GM19099 (cell line): ENCODE measurements around the gene PTCHD4.

Source experiments
- POLR2A ChIP-seq: IDR thresholded peaks from 3 replicates; pipeline ENCODE4 v1.6.1; 2011; ENCODE audit warnings: low read depth; ENCODE audit not compliant: insufficient read length; ENCODE audit errors: extremely low read depth

The PTCHD4 gene

DNA sequence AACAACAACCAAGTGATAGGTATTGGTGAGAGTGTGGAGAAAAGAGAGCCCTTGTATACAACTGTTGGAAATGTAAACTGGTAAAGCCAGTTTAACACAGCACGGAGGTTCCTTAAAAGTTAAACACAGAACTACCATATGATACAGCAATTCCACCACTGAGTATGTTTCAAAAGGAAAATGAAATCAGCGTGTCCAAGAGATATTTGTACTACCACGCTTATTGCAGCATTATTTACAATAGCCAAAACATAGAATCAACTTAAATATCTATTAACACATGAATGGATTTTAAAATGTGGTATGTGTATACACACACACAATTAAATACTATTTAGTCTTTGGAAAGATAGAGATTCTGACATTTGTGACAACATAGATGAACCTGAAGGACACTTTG is 1.1 kb downstream of the PTCHD4 start:
- TF ChIP-seq POLR2A = no peak

DNA sequence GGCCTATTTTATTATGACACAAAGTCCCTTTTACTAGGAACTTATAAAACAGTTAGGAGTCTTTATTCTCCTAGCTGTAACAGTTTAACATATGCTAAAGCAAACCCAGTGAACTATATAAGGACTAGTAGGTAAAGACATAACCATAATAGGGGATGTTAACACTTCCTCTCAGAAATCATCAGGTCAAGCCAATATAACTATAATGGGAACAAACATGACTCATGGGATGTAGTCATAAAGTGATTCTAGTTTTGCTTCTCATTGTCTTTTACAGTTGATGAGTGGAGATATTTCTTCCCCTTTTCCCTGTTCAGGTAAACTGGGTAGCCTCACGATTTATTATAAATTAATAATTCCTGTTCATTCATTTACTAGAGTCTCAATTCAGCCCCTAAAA is 9.7 kb downstream of the PTCHD4 start:
- no peak for TF ChIP-seq POLR2A

DNA sequence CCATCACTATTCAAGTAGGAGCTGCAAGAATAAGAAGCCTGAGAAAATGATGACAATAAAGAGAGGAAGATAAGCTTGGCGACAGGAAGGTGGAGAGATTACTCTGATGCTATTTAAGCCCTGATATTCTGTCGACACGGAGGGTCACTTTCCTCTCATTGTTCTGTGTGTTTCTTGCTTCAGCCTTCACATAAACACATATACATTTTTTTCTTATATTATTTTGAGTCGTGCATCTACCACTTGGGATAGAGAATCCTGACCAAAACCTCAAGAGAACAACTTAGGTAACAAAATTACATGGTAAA is 10.5 kb downstream of the PTCHD4 start:
- no peak for TF ChIP-seq POLR2A

GRCh38 chr6:48099713-48100587 is 11.0 kb downstream of the PTCHD4 start:
- TF ChIP-seq POLR2A = no peak

GRCh38 chr6:48098923-48099322 is 12.1 kb downstream of the PTCHD4 start:
- no peak for TF ChIP-seq POLR2A

- TF ChIP-seq POLR2A = no peak
These were observed 18.3 kb downstream of the PTCHD4 start for GRCh38 chr6:48092550-48093217.

GRCh38 chr6:48090546-48090945 is 20.5 kb downstream of the PTCHD4 start:
- no peak for TF ChIP-seq POLR2A

DNA sequence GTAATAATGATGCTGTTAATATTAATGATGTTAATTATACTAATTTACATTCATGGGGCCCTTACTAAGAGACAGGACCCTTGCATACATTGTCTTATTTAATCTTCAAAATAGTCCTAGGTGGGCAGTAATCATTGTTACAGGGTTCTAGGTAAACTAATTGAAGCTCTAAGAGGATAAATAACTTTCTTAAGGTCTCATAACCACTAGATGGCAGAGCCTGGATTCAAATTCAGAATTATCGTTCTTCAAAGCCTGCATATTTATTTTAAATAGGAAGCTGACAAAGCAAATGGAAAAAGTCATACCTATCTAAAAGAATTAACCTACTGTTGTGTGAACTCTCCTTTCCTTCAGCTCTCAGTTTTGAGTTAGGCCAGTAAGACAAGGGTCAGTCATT is 23.5 kb downstream of the PTCHD4 start:
- no peak for TF ChIP-seq POLR2A

- TF ChIP-seq POLR2A = no peak
These were observed 24.8 kb downstream of the PTCHD4 start for GRCh38 chr6:48086187-48086586.

GRCh38 chr6:48085131-48085741 is 25.8 kb downstream of the PTCHD4 start:
- TF ChIP-seq POLR2A = no peak

- no peak for TF ChIP-seq POLR2A
These were observed 26.8 kb downstream of the PTCHD4 start for GRCh38 chr6:48084201-48084600.

- no peak for TF ChIP-seq POLR2A
These were observed 30.6 kb downstream of the PTCHD4 start for GRCh38 chr6:48080227-48081009.

GRCh38 chr6:48078120-48078519 is 32.9 kb downstream of the PTCHD4 start:
- TF ChIP-seq POLR2A = no peak

- TF ChIP-seq POLR2A = no peak
These were observed 35.8 kb downstream of the PTCHD4 start for GRCh38 chr6:48075181-48075580.

- TF ChIP-seq POLR2A = no peak
These were observed 36.8 kb downstream of the PTCHD4 start for GRCh38 chr6:48073976-48074767.

DNA sequence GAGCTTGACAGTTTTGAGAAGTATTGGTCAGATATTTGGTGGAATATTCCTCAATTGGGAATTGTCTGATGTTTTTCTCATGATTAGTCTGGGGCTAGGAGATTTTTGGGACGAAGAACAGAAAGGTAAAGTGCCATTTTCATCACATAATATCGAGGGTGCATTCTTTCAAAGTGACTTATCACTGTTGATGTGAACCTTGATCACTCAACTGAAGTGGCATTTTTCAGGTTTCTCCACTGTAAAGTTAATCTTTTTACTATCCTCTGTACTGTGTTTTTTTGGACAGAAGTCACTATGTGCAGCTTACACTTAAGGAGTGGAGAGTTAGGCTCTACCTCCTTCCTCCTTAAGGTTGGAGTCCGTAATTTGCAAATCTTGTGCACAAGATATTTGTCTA is 39.2 kb downstream of the PTCHD4 start:
- TF ChIP-seq POLR2A = no peak
